PFSK-1 (cell line): ENCODE data around the gene DNPH1.
A peak's percentile ranks its signal among the peaks of the same experiment; 100 is the strongest.

ENCODE experiments used
- FOXP2 ChIP-seq: optimal IDR thresholded peaks from 2 replicates; pipeline ENCODE3; 2011; ENCODE audit warnings: borderline replicate concordance, control low read depth, inconsistent platforms; ENCODE audit not compliant: insufficient read depth; ENCODE audit errors: extremely low read length, extremely low read depth
- POLR2AphosphoS5 ChIP-seq: IDR thresholded peaks from 2 replicates; pipeline ENCODE4 v1.6.1; 2012; ENCODE audit warnings: low read depth, mild to moderate bottlenecking, control low read depth, low read length, moderate library complexity
- REST ChIP-seq, 2 experiments: IDR thresholded peaks; 2 replicates each; pipeline versions ENCODE4 v1.6.1 to v1.8.0; 2011 to 2012; ENCODE audit warnings: low read depth in 2 of 2, low read length in 2 of 2, control low read depth in 1 of 2, inconsistent platforms in 1 of 2, mild to moderate bottlenecking in 1 of 2, moderate library complexity in 1 of 2; ENCODE audit not compliant: insufficient read depth in 1 of 2
- SIN3A ChIP-seq: IDR thresholded peaks from 2 replicates; pipeline ENCODE4 v1.6.1; 2012; ENCODE audit warnings: mild to moderate bottlenecking, low read length, moderate library complexity, borderline replicate concordance; ENCODE audit not compliant: insufficient read depth
- TAF1 ChIP-seq: IDR thresholded peaks from 2 replicates; pipeline ENCODE4 v1.6.1; 2012; ENCODE audit warnings: low read length, control low read depth, borderline replicate concordance; ENCODE audit not compliant: insufficient read depth

The DNPH1 gene

GRCh38 chr6:43181621-43181941, 47.7 kb downstream of the DNPH1 start:
- no peak for TF ChIP-seq SIN3A
- no peak for TF ChIP-seq POLR2AphosphoS5
- no peak; a peak in 1 of 4 replicates for TF ChIP-seq REST (IDR thresholded peaks at IDR 0.05; ENCODE audit: insufficient read depth in 1 of 2, low read depth in 2 of 2, low read length in 2 of 2)
- TF ChIP-seq FOXP2: no peak
- peak; percentile 52; the same call in 1 of the 2 replicates for TF ChIP-seq TAF1

- no peak for TF ChIP-seq POLR2AphosphoS5
- TF ChIP-seq TAF1: no peak
- TF ChIP-seq FOXP2: no peak
- no peak for TF ChIP-seq REST (IDR thresholded peaks at IDR 0.05; ENCODE audit: insufficient read depth in 1 of 2, low read depth in 2 of 2, low read length in 2 of 2)
- no peak for TF ChIP-seq SIN3A
These were observed 48.3 kb downstream of the DNPH1 start for GRCh38 chr6:43180985-43181384.

GRCh38 chr6:43180058-43180457, 49.2 kb downstream of the DNPH1 start:
- TF ChIP-seq FOXP2: no peak
- TF ChIP-seq TAF1: no peak
- TF ChIP-seq SIN3A: no peak
- TF ChIP-seq REST (IDR thresholded peaks at IDR 0.05; ENCODE audit: insufficient read depth in 1 of 2, low read depth in 2 of 2, low read length in 2 of 2): no peak
- no peak for TF ChIP-seq POLR2AphosphoS5

- no peak for TF ChIP-seq FOXP2
- no peak for TF ChIP-seq REST (IDR thresholded peaks at IDR 0.05; ENCODE audit: insufficient read depth in 1 of 2, low read depth in 2 of 2, low read length in 2 of 2)
- no peak for TF ChIP-seq SIN3A
- TF ChIP-seq POLR2AphosphoS5: no peak
- no peak for TF ChIP-seq TAF1
These were observed 50.1 kb downstream of the DNPH1 start for GRCh38 chr6:43178951-43179830.

- no peak for TF ChIP-seq REST (IDR thresholded peaks at IDR 0.05; ENCODE audit: insufficient read depth in 1 of 2, low read depth in 2 of 2, low read length in 2 of 2)
- TF ChIP-seq POLR2AphosphoS5: no peak
- no peak for TF ChIP-seq TAF1
- no peak for TF ChIP-seq FOXP2
- no peak for TF ChIP-seq SIN3A
These were observed 51.1 kb downstream of the DNPH1 start for GRCh38 chr6:43178150-43178549.
